IMR-90 (cell line): Measurements from ENCODE around the gene AMZ1. TPM values are rescaled to one million over a fixed set of nuclear protein-coding genes. Genes with fewer than 3 reads are reported as not detected.

Experiments
- ATAC-seq: fragments of 200-7000 bp; cut with Tn5 transposase; 2 replicates; pipeline ENCODE4 v1.9.1; 2020; ENCODE audit warnings: low read depth, mild to moderate bottlenecking, moderate library complexity
- BruUV-seq: library from RNA; stranded (reverse); fragments of 400-500 nt; replicated peaks from 2 replicates; lab custom pipeline; 2021; lab: Mats Ljungman, UMichigan
- CTCF ChIA-PET: fragments of 300-600 bp; formaldehyde crosslinking; extraction: SDS; loops from one replicate; lab custom pipeline; 2021; ENCODE audit warnings: antibody characterized with exemption; lab: Yijun Ruan, JAX
- POLR2A ChIA-PET: fragments of 300-600 bp; sonication (Branson Sonifier 250); formaldehyde crosslinking; loops from one replicate; lab custom pipeline; 2022; ENCODE audit warnings: antibody characterized with exemption; ENCODE audit not compliant: unreplicated experiment; lab: Charles Lee
- DNase-seq: peaks from one replicate; pipeline ENCODE4 v3.0.0; 2013
- H2AFZ ChIP-seq: replicated peaks from 2 replicates; pipeline ENCODE3; 2013; ENCODE audit warnings: low read length, mild to moderate bottlenecking; ENCODE audit not compliant: poor library complexity
- H2AK5ac ChIP-seq: 2 replicates; pipeline ENCODE4 v1.6.1; 2013; ENCODE audit warnings: low read depth, low read length, inconsistent platforms
- H2AK9ac ChIP-seq: replicated peaks from 2 replicates; pipeline ENCODE3; 2013; ENCODE audit warnings: mild to moderate bottlenecking, low read depth, low read length, moderate library complexity; ENCODE audit not compliant: poor library complexity
- H2BK120ac ChIP-seq: 2 replicates; pipeline ENCODE4 v1.6.1; 2013; ENCODE audit warnings: low read depth, low read length, inconsistent platforms
- H2BK15ac ChIP-seq: 3 replicates; pipeline ENCODE4 v1.6.1; 2013; ENCODE audit warnings: low read depth, low read length, inconsistent platforms
- H2BK20ac ChIP-seq: 2 replicates; pipeline ENCODE4 v1.6.1; 2013; ENCODE audit warnings: low read depth, mild to moderate bottlenecking, inconsistent platforms, low read length, moderate library complexity
- H2BK5ac ChIP-seq: 2 replicates; pipeline ENCODE4 v1.6.1; 2013; ENCODE audit warnings: mild to moderate bottlenecking, low read depth, low read length, inconsistent platforms; ENCODE audit not compliant: poor library complexity, severe bottlenecking
- H3K14ac ChIP-seq: replicated peaks from 2 replicates; pipeline ENCODE4 v1.6.1; 2013; ENCODE audit warnings: low read depth, low read length, inconsistent platforms
- H3K18ac ChIP-seq: 2 replicates; pipeline ENCODE4 v1.6.1; 2013; ENCODE audit warnings: low read depth, low read length, control low read depth
- H3K23ac ChIP-seq: 2 replicates; pipeline ENCODE4 v1.6.1; 2013; ENCODE audit warnings: low read depth, low read length, inconsistent platforms
- H3K27ac ChIP-seq: 2 replicates; pipeline ENCODE4 v1.5.1; 2013; ENCODE audit warnings: mild to moderate bottlenecking, control low read depth, low read length; ENCODE audit not compliant: insufficient read depth
- H3K27me3 ChIP-seq: 2 replicates; pipeline ENCODE4 v1.6.1; 2013; ENCODE audit warnings: low read length; ENCODE audit not compliant: control insufficient read depth, insufficient read depth
- H3K36me3 ChIP-seq: 2 replicates; pipeline ENCODE4 v1.6.1; 2013; ENCODE audit warnings: low read length, mixed read lengths; ENCODE audit not compliant: control insufficient read depth, insufficient read depth
- H3K4ac ChIP-seq: 2 replicates; pipeline ENCODE4 v1.6.1; 2013; ENCODE audit warnings: low read depth, low read length, inconsistent platforms
- H3K4me1 ChIP-seq: 2 replicates; pipeline ENCODE4 v1.6.1; 2013; ENCODE audit warnings: low read length, mixed read lengths; ENCODE audit not compliant: control insufficient read depth, insufficient read depth
- H3K4me2 ChIP-seq: 2 replicates; pipeline ENCODE4 v1.6.1; 2013; ENCODE audit warnings: low read depth, mild to moderate bottlenecking, control low read depth, low read length, moderate library complexity
- H3K4me3 ChIP-seq: 2 replicates; pipeline ENCODE4 v1.5.1; 2013; ENCODE audit warnings: low read depth, mild to moderate bottlenecking, control low read depth, low read length, moderate library complexity; ENCODE audit not compliant: insufficient read depth
- H3K56ac ChIP-seq: 2 replicates; pipeline ENCODE4 v1.6.1; 2013; ENCODE audit warnings: low read length, inconsistent platforms; ENCODE audit not compliant: insufficient read depth; ENCODE audit errors: extremely low read depth
- H3K79me1 ChIP-seq, 2 experiments: 2 replicates each; pipeline ENCODE4 v1.6.1; 2013; ENCODE audit warnings: low read length in 2 of 2, inconsistent platforms in 1 of 2, low read depth in 1 of 2
- H3K9ac ChIP-seq: 2 replicates; pipeline ENCODE4 v1.6.1; 2013; ENCODE audit warnings: low read depth, low read length, control low read depth
- H3K9me1 ChIP-seq: 2 replicates; pipeline ENCODE4 v1.6.1; 2013; ENCODE audit warnings: low read length, inconsistent platforms; ENCODE audit not compliant: insufficient read depth
- H3K9me3 ChIP-seq: 2 replicates; pipeline ENCODE4 v1.6.1; 2013; ENCODE audit warnings: low read length; ENCODE audit not compliant: control insufficient read depth, insufficient read depth
- H4K20me1 ChIP-seq: 2 replicates; pipeline ENCODE4 v1.6.1; 2013; ENCODE audit warnings: low read length, inconsistent platforms; ENCODE audit not compliant: insufficient read depth
- H4K5ac ChIP-seq: 2 replicates; pipeline ENCODE4 v1.6.1; 2013; ENCODE audit warnings: mild to moderate bottlenecking, low read depth, low read length, control low read depth
- H4K8ac ChIP-seq, 2 experiments: 2 replicates each; pipeline ENCODE4 v1.6.1; 2013; ENCODE audit warnings: low read depth in 2 of 2, low read length in 2 of 2, control low read depth in 1 of 2, inconsistent platforms in 1 of 2
- H4K91ac ChIP-seq: 2 replicates; pipeline ENCODE4 v1.6.1; 2013; ENCODE audit warnings: low read depth, low read length, inconsistent platforms; ENCODE audit not compliant: insufficient read depth
- BHLHE40 ChIP-seq: fragments of 150-350 bp; IDR thresholded peaks from 2 replicates; pipeline ENCODE4 v1.6.1; 2016; ENCODE audit warnings: mild to moderate bottlenecking, low read depth, low read length
- CEBPB ChIP-seq: IDR thresholded peaks from 2 replicates; pipeline ENCODE4 v1.6.1; 2012; ENCODE audit warnings: low read depth, low read length, improper control_type of control experiment
- CHD1 ChIP-seq: IDR thresholded peaks from 2 replicates; pipeline ENCODE4 v1.6.1; 2012; ENCODE audit warnings: low read depth, low read length, improper control_type of control experiment
- FOS ChIP-seq: fragments of 150-350 bp; IDR thresholded peaks from 2 replicates; pipeline ENCODE4 v1.6.1; 2016; ENCODE audit warnings: low read depth, low read length
- MAFK ChIP-seq: IDR thresholded peaks from 2 replicates; pipeline ENCODE4 v1.6.1; 2012; ENCODE audit warnings: low read depth, low read length, improper control_type of control experiment
- MXI1 ChIP-seq: IDR thresholded peaks from 2 replicates; pipeline ENCODE4 v1.6.1; 2012; ENCODE audit warnings: low read depth, mild to moderate bottlenecking, low read length, moderate library complexity, borderline replicate concordance
- NFE2L2 ChIP-seq: fragments of 150-350 bp; IDR thresholded peaks from 2 replicates; pipeline ENCODE4 v1.6.1; 2016; ENCODE audit warnings: low read depth, mild to moderate bottlenecking, low read length
- POLR2A ChIP-seq: IDR thresholded peaks from 2 replicates; pipeline ENCODE4 v1.6.1; 2012; ENCODE audit warnings: mild to moderate bottlenecking, low read depth, low read length
- RAD21 ChIP-seq: IDR thresholded peaks from 2 replicates; pipeline ENCODE4 v1.6.1; 2012; ENCODE audit warnings: low read length, improper control_type of control experiment
- RCOR1 ChIP-seq: IDR thresholded peaks from 2 replicates; pipeline ENCODE4 v1.6.1; 2012; ENCODE audit warnings: mild to moderate bottlenecking, low read length, improper control_type of control experiment; ENCODE audit not compliant: insufficient replicate concordance
- SMC3 ChIP-seq: fragments of 150-350 bp; IDR thresholded peaks from 2 replicates; pipeline ENCODE4 v1.6.1; 2016; ENCODE audit warnings: low read depth, mild to moderate bottlenecking, antibody characterized with exemption, low read length, moderate library complexity
- USF2 ChIP-seq: fragments of 150-350 bp; IDR thresholded peaks from 2 replicates; pipeline ENCODE4 v1.6.1; 2017; ENCODE audit warnings: mild to moderate bottlenecking, antibody characterized with exemption, low read length, low read depth
- WGBS, 2 experiments: methylation state at CpG; one replicate each; pipeline versions ENCODE4 v1.1.5 to v1.1.7; 2013; ENCODE audit warnings: missing lambda C conversion rate in 2 of 2; ENCODE audit not compliant: insufficient read length in 1 of 2; ENCODE audit errors: extremely low coverage in 2 of 2; 5-methylcytosine and 5-hydroxymethylcytosine counted together
- dilution Hi-C: fragments of 300-500 bp; cut with HindIII; formaldehyde crosslinking; loops from one replicate; pipeline ENCODE4 v1.14.3; 2018; ENCODE audit warnings: low sequenced_read_pairs; ENCODE audit not compliant: unreplicated experiment
- in situ Hi-C: fragments of 300-500 bp; cut with MboI; formaldehyde crosslinking; loops from 3 replicates; pipeline ENCODE4 v1.14.3; 2019; ENCODE audit warnings: low sequenced_read_pairs, inconsistent platforms, mixed read lengths
- intact Hi-C: fragments of 100-400 bp; cut with micrococcal nuclease; formaldehyde crosslinking; loops from 2 replicates; pipeline ENCODE4 v1.10.0; 2022
- polyA plus RNA-seq, 3 experiments: library from polyadenylated mRNA; depleted of rRNA; stranded (reverse); fragments of >200 nt; gene quantifications; 2 replicates each; pipeline ENCODE4 v1.2.3, GENCODE V29; 2012; ENCODE audit warnings: low replicate concordance in 1 of 3
- total RNA-seq: library from RNA; depleted of rRNA; stranded (reverse); fragments of >200 nt; gene quantifications from 2 replicates; pipeline ENCODE4 v1.2.3, GENCODE V29; 2012
- TF ChIP-seq, protein P1 (sequence below): conservative IDR thresholded peaks from 2 replicates; pipeline ENCODE4 v1.5.1; 2012; ENCODE audit warnings: mild to moderate bottlenecking, low read depth, low read length, improper control_type of control experiment
- TF ChIP-seq, protein P2 (sequence below): fragments of 150-350 bp; IDR thresholded peaks from 2 replicates; pipeline ENCODE4 v1.6.1; 2016; ENCODE audit warnings: low read depth, mild to moderate bottlenecking, low read length, moderate library complexity, borderline replicate concordance

Gene AMZ1
- total and polyA plus RNA-seq, 2 of the 4 experiments (the other 2 are of a cell fraction): 0.54 to 1.6 TPM

- H2BK5ac ChIP-seq: no peak overlapping the region
- H3K9ac ChIP-seq: no peak overlapping the region
- BruUV-seq: no TSS peak
- H3K4me1 ChIP-seq: peaks cover 6% of the 10 kb centered on the region
- H4K8ac ChIP-seq: no peak overlapping the region
- no peak overlapping the region for H3K4ac ChIP-seq
- peak overlapping the region; percentile 28 for H2AK9ac ChIP-seq
- no peak overlapping the region for H2BK15ac ChIP-seq
- no peak overlapping the region for H4K91ac ChIP-seq
- H3K27ac ChIP-seq: no peak overlapping the region
- H3K4me2 ChIP-seq: no peak overlapping the region
- H3K27me3 ChIP-seq: no peaks in the 10 kb centered on the region
- no peaks in the 10 kb centered on the region for H3K9me1 ChIP-seq
- H3K4me3 ChIP-seq: no peak overlapping the region
- H3K23ac ChIP-seq: no peak overlapping the region
- H3K9me3 ChIP-seq: peaks cover 5% of the 10 kb centered on the region; the same call in 1 of the 2 replicates
- no peak overlapping the region for H2BK20ac ChIP-seq
- no peak overlapping the region for H2AFZ ChIP-seq
- WGBS, 2 experiments: 40% methylated on average over 1 of the region's 6 CpGs; no CpG with 5 or more reads in 1 of the 2 experiments
- no peak for TF ChIP-seq SMC3
- no peak for TF ChIP-seq NFE2L2
- TF ChIP-seq RAD21: no peak
- no peak for TF ChIP-seq RCOR1
- TF ChIP-seq USF2: no peak
- no peak for TF ChIP-seq BHLHE40
- TF ChIP-seq, protein P1, sequence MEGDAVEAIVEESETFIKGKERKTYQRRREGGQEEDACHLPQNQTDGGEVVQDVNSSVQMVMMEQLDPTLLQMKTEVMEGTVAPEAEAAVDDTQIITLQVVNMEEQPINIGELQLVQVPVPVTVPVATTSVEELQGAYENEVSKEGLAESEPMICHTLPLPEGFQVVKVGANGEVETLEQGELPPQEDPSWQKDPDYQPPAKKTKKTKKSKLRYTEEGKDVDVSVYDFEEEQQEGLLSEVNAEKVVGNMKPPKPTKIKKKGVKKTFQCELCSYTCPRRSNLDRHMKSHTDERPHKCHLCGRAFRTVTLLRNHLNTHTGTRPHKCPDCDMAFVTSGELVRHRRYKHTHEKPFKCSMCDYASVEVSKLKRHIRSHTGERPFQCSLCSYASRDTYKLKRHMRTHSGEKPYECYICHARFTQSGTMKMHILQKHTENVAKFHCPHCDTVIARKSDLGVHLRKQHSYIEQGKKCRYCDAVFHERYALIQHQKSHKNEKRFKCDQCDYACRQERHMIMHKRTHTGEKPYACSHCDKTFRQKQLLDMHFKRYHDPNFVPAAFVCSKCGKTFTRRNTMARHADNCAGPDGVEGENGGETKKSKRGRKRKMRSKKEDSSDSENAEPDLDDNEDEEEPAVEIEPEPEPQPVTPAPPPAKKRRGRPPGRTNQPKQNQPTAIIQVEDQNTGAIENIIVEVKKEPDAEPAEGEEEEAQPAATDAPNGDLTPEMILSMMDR: no peak
- TF ChIP-seq MAFK: no peak
- TF ChIP-seq CEBPB: no peak
- TF ChIP-seq POLR2A: no peak
- no peak for TF ChIP-seq CHD1
- TF ChIP-seq FOS: no peak
- TF ChIP-seq, protein P2, sequence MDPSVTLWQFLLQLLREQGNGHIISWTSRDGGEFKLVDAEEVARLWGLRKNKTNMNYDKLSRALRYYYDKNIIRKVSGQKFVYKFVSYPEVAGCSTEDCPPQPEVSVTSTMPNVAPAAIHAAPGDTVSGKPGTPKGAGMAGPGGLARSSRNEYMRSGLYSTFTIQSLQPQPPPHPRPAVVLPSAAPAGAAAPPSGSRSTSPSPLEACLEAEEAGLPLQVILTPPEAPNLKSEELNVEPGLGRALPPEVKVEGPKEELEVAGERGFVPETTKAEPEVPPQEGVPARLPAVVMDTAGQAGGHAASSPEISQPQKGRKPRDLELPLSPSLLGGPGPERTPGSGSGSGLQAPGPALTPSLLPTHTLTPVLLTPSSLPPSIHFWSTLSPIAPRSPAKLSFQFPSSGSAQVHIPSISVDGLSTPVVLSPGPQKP: no peak
- TF ChIP-seq MXI1: no peak
- no peak overlapping the region for H2BK120ac ChIP-seq
- no peak overlapping the region for H3K56ac ChIP-seq
- H2AK5ac ChIP-seq: peak overlapping the region; percentile 16; the same call in 1 of the 2 replicates
- DNase-seq (no peak), ATAC-seq (no peak)
- peaks cover 4% of the 10 kb centered on the region for H4K20me1 ChIP-seq
- CTCF ChIA-PET: no interaction called here
- no peak overlapping the region for H3K14ac ChIP-seq
- H3K18ac ChIP-seq: no peak overlapping the region
- in situ Hi-C loops (no loop called here), intact Hi-C loops (no loop called here), dilution Hi-C loops (no loop called here)
- H3K36me3 ChIP-seq: peaks cover 13% of the 10 kb centered on the region; the same call in 1 of the 2 replicates
- H4K5ac ChIP-seq: no peak overlapping the region
- POLR2A ChIA-PET: no interaction called here
- peaks cover 0 to 2% of the 10 kb centered on the region in 2 experiments; a peak in 1 of 4 replicates for H3K79me1 ChIP-seq
Observed at GRCh38 chr7:2666155-2666554, 21.8 kb upstream of the AMZ1 start.
